GM12874 (cell line): Measurements from ENCODE around the gene NOX3.

Source experiments
- CTCF ChIP-seq: IDR thresholded peaks from 2 replicates; pipeline ENCODE4 v1.5.1; 2011; ENCODE audit warnings: low read depth, mild to moderate bottlenecking, control low read depth, low read length, moderate library complexity; ENCODE audit not compliant: insufficient read depth

NOX3 gene

GRCh38 chr6:155382338-155382685 is 73.3 kb downstream of the NOX3 start:
- no peak for TF ChIP-seq CTCF

GRCh38 chr6:155381673-155382337 is 73.8 kb downstream of the NOX3 start:
- TF ChIP-seq CTCF, result no peak

GRCh38 chr6:155380666-155381332 is 74.8 kb downstream of the NOX3 start:
- no peak for TF ChIP-seq CTCF

GRCh38 chr6:155378724-155379123 is 76.9 kb downstream of the NOX3 start:
- no peak for TF ChIP-seq CTCF

GRCh38 chr6:155378276-155378675 is 77.4 kb downstream of the NOX3 start:
- TF ChIP-seq CTCF, result no peak

- no peak for TF ChIP-seq CTCF
These were observed 78.6 kb downstream of the NOX3 start for GRCh38 chr6:155377061-155377460.

- TF ChIP-seq CTCF, result no peak
These were observed 79.8 kb downstream of the NOX3 start for GRCh38 chr6:155375801-155376200.

GRCh38 chr6:155374681-155375080 is 81.0 kb downstream of the NOX3 start:
- no peak for TF ChIP-seq CTCF
